ENCODE results near the gene SIAH1. TPM values are rescaled to one million over a fixed set of nuclear protein-coding genes. Genes with fewer than 3 reads are reported as not detected.
A peak's percentile ranks its signal among the peaks of the same experiment; 100 is the strongest.

Gene SIAH1
- total and polyA plus RNA-seq, 2 of the 8 experiments (the other 6 are each of a cell fraction or from before 2014, with no cell fraction given) = 19.5 to 33.9 TPM

DNA sequence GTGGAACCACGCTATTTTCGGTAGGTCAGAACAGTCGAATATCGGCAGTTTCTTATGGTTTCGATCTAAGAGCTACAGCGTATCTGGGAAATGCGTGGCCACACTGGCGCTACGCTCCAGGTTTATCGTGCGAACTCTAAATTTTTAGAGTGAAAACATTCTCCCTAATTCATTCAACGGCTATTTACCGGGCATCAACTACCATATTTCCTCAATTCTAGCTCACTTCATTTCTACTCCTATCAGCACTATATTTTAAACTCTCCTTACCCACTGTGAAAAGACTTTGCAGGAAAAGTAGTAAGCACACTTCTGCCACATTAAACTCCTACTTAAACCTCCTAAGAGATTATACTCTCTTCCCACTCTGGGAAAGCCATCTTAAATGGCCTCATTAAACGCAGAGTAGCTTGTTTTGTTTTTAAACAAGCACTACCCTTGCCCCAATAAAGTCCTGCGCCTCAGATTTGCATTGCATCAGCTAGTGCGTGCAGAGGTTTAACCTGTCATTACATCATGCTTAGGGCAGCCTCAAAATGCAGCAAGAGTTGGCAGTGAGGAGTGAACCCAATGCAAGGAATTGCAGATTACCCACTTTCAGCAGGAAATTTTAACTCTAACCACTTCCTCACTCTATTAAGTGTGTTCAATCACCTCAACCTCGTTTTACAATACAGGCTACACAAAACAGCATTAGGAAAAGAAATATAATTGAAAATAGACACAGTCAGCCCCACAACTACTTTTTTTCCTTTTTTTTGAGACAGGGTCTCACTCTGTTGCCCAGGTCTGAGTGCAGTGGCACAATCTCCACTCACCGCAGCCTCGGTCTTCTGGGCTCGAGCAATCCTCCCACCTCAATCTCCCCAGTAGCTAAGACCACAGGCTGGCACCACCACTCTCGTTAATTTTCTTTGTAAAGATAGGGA, 18.8 kb downstream of the SIAH1 start:
- H4K5ac ChIP-seq (ENCODE audit: insufficient read length, low read depth, low read length) = peak overlapping the region; percentile 62
- WGBS, 2 experiments (ENCODE audit: extremely low coverage in 1 of 2, insufficient coverage in 1 of 2, insufficient read length in 1 of 2, insufficient replicate concordance in 2 of 2, low coverage in 1 of 2, low lambda C conversion rate in 2 of 2, missing lambda C conversion rate in 1 of 2) = 17% methylated on average over 21 of the region's 21 CpGs; no CpG with 5 or more reads in 1 of the 2 experiments
- no peak overlapping the region for H3K4ac ChIP-seq (replicated peaks; ENCODE audit: insufficient read length, low read depth, low read length)
- ChIA-PET POLR2A (ENCODE audit: partially characterized antibody) (interaction anchor here (0.9 to 8.9 kb wide), 14 partner anchors 10 to 1483 kb away, joined by 3 to 156 read pairs (median 6); partner anchors contain the start of gene SIAH1), CTCF (ENCODE audit: partially characterized antibody) (interaction anchor here (0.9 to 2.8 kb wide), 7 partner anchors 11 to 264 kb away, joined by 3 to 19 read pairs (median 3); no protein-coding TSS in a partner anchor)
- no peak overlapping the region for H2AFZ ChIP-seq (ENCODE audit: low read length)
- DNase-seq (ENCODE audit: low read depth in 1 of 2, low spot score in 2 of 2) (no peak), FAIRE-seq (peak; percentile 58)
- no peak overlapping the region for H4K8ac ChIP-seq (ENCODE audit: extremely low read depth, insufficient read depth, low read length)
- no peak overlapping the region for H3K23ac ChIP-seq (ENCODE audit: insufficient read length)
- H2BK20ac ChIP-seq (ENCODE audit: low read length) = no peak overlapping the region
- H2BK5ac ChIP-seq (ENCODE audit: low read depth, low read length) = peak overlapping the region; percentile 68
- peaks cover 2 to 11% (median 6%) of the 10 kb centered on the region in 4 experiments; a peak in 5 of 7 replicates for H3K4me1 ChIP-seq (replicated peaks in 1 of 4; ENCODE audit: control insufficient read depth in 3 of 4, insufficient read depth in 4 of 4, low read length in 3 of 4)
- peaks cover 17% of the 10 kb centered on the region for H3K79me1 ChIP-seq (ENCODE audit: low read depth, low read length)
- H3K9ac ChIP-seq (replicated peaks in 1 of 4; ENCODE audit: extremely low read depth in 1 of 4, low read depth in 3 of 4, low read length in 3 of 4) = peak overlapping the region; percentile 52 to 96 (median 74)
- H3K36me3 ChIP-seq (ENCODE audit: control insufficient read depth in 2 of 4, insufficient read depth in 4 of 4, low read length in 3 of 4) = peaks cover 0 to 8% (median 1%) of the 10 kb centered on the region in 4 experiments; a peak in 3 of 8 replicates
- peak overlapping the region; percentile 10; the same call in 1 of the 2 replicates for H2AK5ac ChIP-seq (ENCODE audit: low read depth, low read length)
- no peak overlapping the region for H2BK15ac ChIP-seq (ENCODE audit: low read length)
- peaks cover 12 to 26% of the 10 kb centered on the region in 2 experiments for H4K20me1 ChIP-seq (replicated peaks in 1 of 2; ENCODE audit: control insufficient read depth in 1 of 2, insufficient read depth in 2 of 2, low read length in 2 of 2)
- H4K91ac ChIP-seq (replicated peaks; ENCODE audit: insufficient read length, low read length) = peak overlapping the region; percentile 57
- H3K23me2 ChIP-seq (ENCODE audit: low read depth, low read length) = peaks cover 7% of the 10 kb centered on the region
- no peak overlapping the region for H2BK120ac ChIP-seq (replicated peaks; ENCODE audit: low read depth, low read length)
- no peak overlapping the region for H3K14ac ChIP-seq (ENCODE audit: insufficient read length)
- H3K27me3 ChIP-seq (replicated peaks in 1 of 4; ENCODE audit: control insufficient read depth in 3 of 4, extremely low read depth in 1 of 4, insufficient read depth in 3 of 4, low read length in 3 of 4) = no peaks in the 10 kb centered on the region
- peak overlapping the region; percentile 36 for H3K18ac ChIP-seq (ENCODE audit: extremely low read depth, low read length)
- H3K79me2 ChIP-seq (ENCODE audit: control insufficient read depth in 1 of 2, insufficient read depth in 2 of 2, low read length in 2 of 2) = peaks cover 31 to 96% of the 10 kb centered on the region in 2 experiments
- H3K9me3 ChIP-seq (ENCODE audit: insufficient read depth in 2 of 2, low read depth in 1 of 2, low read length in 1 of 2) = no peaks in the 10 kb centered on the region
- peak overlapping the region; percentile 54 for H3K27ac ChIP-seq (ENCODE audit: low read depth, low read length)
- peak overlapping the region; percentile 93 for H3K4me2 ChIP-seq (ENCODE audit: insufficient read depth in 1 of 2, low read depth in 2 of 2, low read length in 2 of 2)
- peak overlapping the region; percentile 9 for H3K56ac ChIP-seq (replicated peaks; ENCODE audit: insufficient read length, low read depth, low read length)
- peak overlapping the region; percentile 60 to 87 (median 74) for H3K4me3 ChIP-seq (ENCODE audit: extremely low read depth in 1 of 4, insufficient read depth in 2 of 4, low read depth in 3 of 4, low read length in 4 of 4)
- peak overlapping the region; percentile 53; the same call in 1 of the 2 replicates for H2BK12ac ChIP-seq (ENCODE audit: low read depth, low read length)
- TF ChIP-seq HDAC6 (IDR thresholded peaks at IDR 0.05; ENCODE audit: low read depth, low read length) (no peak), CTBP2 (IDR thresholded peaks at IDR 0.05; ENCODE audit: borderline replicate concordance, insufficient read depth, insufficient read length, low read length) (no peak), RNF2 (IDR thresholded peaks at IDR 0.05; ENCODE audit: borderline replicate concordance, low read depth, low read length, missing control alignments, poor library complexity, severe bottlenecking) (no peak), NANOG (IDR thresholded peaks at IDR 0.05; ENCODE audit: insufficient read depth, low read depth, low read length, poor library complexity, severe bottlenecking) (no peak), GTF2F1 (IDR thresholded peaks at IDR 0.05; ENCODE audit: borderline replicate concordance, low read depth, low read length) (no peak), CHD1 (IDR thresholded peaks at IDR 0.05; ENCODE audit: low read depth, low read length) (peak; percentile 62; the same call in 1 of the 2 replicates), BCL11A (IDR thresholded peaks at IDR 0.05; ENCODE audit: low read depth in 2 of 2, low read length in 2 of 2) (no peak), TEAD4 (IDR thresholded peaks at IDR 0.05; ENCODE audit: low read depth, low read length) (no peak)
- TF ChIP-seq, protein P1, sequence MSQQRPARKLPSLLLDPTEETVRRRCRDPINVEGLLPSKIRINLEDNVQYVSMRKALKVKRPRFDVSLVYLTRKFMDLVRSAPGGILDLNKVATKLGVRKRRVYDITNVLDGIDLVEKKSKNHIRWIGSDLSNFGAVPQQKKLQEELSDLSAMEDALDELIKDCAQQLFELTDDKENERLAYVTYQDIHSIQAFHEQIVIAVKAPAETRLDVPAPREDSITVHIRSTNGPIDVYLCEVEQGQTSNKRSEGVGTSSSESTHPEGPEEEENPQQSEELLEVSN (IDR thresholded peaks at IDR 0.05) = no peak

Measured in H1 (cell line).